ENCODE data around the gene MZT2B. TPM values are rescaled to one million over a fixed set of nuclear protein-coding genes. Genes with fewer than 3 reads are reported as not detected.
A peak's percentile ranks its signal among the peaks of the same experiment; 100 is the strongest.
"Not testable (repeated sequence)": the region's sequence is repeated elsewhere in the genome, so short reads cannot be mapped to it uniquely, and the experiment has no call there.

Gene MZT2B
- total and polyA plus RNA-seq, 12 donors, result 7.1 to 688 (median 325) TPM

DNA sequence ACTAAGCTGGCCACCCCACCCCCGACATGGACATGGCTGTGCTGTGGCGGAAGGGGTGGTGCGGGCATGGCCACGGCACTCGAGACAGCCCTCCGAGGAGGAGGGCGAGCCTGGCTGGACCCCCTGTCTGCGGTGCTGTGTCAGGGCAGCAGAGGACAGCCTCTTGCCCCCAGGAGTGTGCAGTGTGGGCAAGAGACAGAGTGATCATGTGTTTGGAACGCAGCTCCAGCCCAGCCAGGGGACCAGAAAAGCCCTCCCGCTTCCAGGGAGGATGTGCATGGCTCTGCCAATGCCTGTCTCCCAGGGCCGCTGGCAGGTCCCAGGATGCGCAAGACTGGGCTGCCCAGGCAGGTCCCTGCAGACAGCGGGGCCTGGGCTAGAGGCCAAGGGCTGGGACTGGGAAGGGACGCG lies 43.2 kb upstream of the MZT2B start:
- H3K27me3 ChIP-seq; H3K9me3 ChIP-seq (replicated peaks in 1 of 3); H3K4me3 ChIP-seq; H3K27ac ChIP-seq; H3K36me3 ChIP-seq (replicated peaks in 1 of 2); intact Hi-C loops (cut with DNase I); H3K4me1 ChIP-seq (replicated peaks in 1 of 2): not testable (repeated sequence)
- WGBS, 4 donors, result 80 to 96% (median 83%) methylated on average over 8 to 15 of the region's 15 CpGs
- peak in 1 of 7 donors; percentile 49 for DNase-seq

GRCh38 chr2:130139331-130140280 lies 42.5 kb upstream of the MZT2B start:
- H3K36me3 ChIP-seq (replicated peaks in 1 of 2); intact Hi-C loops (cut with DNase I); H3K27me3 ChIP-seq; H3K27ac ChIP-seq; H3K9me3 ChIP-seq (replicated peaks in 1 of 3); H3K4me3 ChIP-seq; DNase-seq; H3K4me1 ChIP-seq (replicated peaks in 1 of 2): not testable (repeated sequence)
- WGBS, 4 donors, result 68 to 89% (median 86%) methylated on average over 4 to 27 of the region's 30 CpGs

- H3K4me3 ChIP-seq; H3K9me3 ChIP-seq (replicated peaks in 1 of 3); intact Hi-C loops (cut with DNase I); H3K4me1 ChIP-seq (replicated peaks in 1 of 2); H3K27me3 ChIP-seq; H3K27ac ChIP-seq; H3K36me3 ChIP-seq (replicated peaks in 1 of 2): not testable (repeated sequence)
- 77 to 93% (median 91%) methylated on average over 4 to 6 of the region's 7 CpGs; no CpG with 5 or more reads in 1 of the 4 donors for WGBS, 4 donors
- DNase-seq, result peak in 1 of 7 donors; percentile 40
Measured at GRCh38 chr2:130140516-130140915, 41.5 kb upstream of the MZT2B start.

GRCh38 chr2:130141002-130141401 lies 41.1 kb upstream of the MZT2B start:
- H3K4me1 ChIP-seq (replicated peaks in 1 of 2); H3K27me3 ChIP-seq; H3K4me3 ChIP-seq; H3K36me3 ChIP-seq (replicated peaks in 1 of 2); intact Hi-C loops (cut with DNase I); DNase-seq; H3K9me3 ChIP-seq (replicated peaks in 1 of 3); H3K27ac ChIP-seq: not testable (repeated sequence)
- WGBS, 4 donors, result 80 to 88% methylated on average over 4 of the region's 6 CpGs; no CpG with 5 or more reads in 2 of the 4 donors

DNA sequence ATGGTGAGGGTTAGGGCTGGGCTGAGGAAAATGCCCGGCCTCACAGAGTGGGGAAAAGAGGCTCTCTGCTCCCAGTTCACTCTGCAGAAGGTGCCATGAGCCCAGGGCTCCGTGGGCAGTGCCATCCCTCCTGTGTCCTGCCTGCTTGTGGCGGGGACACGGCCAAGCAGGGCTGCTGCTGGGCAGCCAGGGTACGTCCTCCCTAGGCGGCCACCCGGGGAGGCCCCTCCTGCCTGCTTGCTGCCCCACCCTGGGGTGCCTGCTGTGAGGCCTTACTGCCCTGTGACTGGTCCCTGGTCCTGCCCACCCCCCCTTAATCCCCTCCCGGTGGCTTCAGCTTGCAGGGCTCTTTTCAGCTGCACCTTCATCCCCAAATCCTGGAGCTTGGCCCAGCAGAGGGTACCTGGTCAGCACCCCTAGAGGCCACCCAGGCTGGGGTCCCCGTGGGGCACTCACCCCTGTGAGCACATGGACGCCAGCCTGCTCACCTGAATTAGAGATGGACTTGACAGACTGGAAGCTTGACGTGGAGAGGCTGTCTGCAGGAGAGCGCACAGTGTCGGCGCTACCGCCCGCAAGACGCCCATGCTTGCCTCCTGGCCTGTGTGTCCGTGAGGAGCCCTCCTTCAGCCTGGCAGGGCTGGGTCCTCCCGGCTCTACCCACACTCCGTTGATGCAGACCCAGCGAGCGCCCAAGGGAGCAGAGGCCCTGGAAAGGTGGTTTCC lies 40.3 kb upstream of the MZT2B start:
- intact Hi-C loops (cut with DNase I); H3K9me3 ChIP-seq (replicated peaks in 1 of 3); H3K36me3 ChIP-seq (replicated peaks in 1 of 2); H3K27me3 ChIP-seq; DNase-seq; H3K4me1 ChIP-seq (replicated peaks in 1 of 2); H3K27ac ChIP-seq; H3K4me3 ChIP-seq: not testable (repeated sequence)
- 92 to 94% (median 93%) methylated on average over 3 to 17 of the region's 22 CpGs; no CpG with 5 or more reads in 1 of the 4 donors for WGBS, 4 donors

DNA sequence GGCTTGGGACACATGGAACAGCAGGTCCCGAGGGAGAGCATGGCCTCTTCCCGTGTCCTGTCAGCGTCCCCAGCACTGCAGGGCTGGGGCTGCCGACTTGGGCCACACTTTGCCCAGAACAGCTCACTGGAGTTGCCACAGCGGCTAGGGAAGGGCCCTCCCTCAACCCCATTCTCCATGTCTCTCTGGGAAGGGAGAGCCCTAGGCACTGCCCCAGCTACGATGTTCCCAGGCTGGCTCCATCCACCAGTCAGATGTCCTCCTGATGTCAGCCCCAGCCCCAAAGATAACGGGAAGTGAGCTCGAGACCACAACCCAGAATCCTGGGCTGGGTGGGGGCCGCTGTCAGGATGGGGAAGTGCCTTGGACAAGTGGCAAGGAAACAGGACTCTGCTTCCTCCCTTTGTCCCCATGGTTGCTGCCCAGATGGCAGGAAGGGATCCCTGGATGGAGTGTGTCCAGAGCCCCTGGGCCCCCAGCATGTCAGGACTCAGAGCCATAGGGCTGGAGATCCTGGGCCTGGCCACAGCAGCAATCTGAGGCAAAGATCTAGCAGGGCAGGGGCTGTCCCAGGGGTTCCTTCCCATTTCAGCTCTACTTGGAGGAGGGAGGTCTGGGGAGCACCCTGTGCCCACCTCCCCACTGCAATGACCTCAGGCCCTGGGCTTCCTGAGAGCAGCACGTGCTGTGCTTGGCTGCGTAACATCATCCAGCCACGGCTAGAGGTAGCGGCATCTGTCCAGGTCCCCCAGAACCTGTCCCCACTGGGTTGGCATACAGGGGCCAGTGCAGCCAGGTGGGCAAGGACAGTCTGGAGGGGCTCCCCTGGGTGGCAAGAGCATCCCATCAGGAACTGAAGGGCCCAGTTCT lies 39.4 kb upstream of the MZT2B start:
- WGBS, 4 donors, result 81 to 100% (median 89%) methylated on average over 3 to 13 of the region's 13 CpGs
- intact Hi-C loops (cut with DNase I), result not testable (repeated sequence)

DNA sequence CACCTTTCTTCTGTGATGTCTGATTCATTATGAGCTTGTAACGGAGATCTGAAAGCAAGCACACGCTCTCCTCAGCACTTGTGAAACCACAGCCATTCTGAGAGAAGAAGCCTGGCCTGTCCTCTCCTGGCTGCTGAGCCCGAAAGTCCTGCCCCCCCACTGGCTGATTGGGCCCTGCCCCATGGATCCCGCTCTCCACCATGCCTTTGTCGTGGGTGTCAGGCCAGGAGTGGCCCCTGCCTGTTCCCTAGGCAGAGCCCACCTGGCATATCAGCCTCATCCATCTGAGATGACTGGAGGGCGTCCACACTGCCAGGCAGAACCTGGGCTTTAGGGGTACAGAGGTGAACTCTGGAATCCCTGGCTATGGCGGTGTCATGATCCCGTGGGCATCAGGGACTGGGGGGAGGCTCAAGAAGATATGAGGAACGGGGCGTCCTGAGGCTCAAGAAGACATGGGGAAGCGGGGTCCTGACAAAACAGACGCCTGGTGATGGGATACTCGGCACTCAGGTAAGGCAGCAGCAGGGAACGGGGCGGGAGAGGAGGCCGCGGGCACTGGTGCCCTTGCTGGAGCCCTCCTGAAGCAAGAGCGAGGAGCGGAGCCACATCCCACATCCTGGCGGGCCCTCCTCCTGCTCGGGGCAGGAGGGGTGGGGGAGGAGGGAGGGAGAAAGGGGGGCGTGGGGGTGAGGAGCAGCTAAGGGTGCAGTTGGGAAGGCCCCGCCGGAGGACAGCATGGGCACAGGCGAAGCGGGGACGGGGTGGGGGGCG lies 38.6 kb upstream of the MZT2B start:
- H3K9me3 ChIP-seq (replicated peaks in 1 of 3); H3K4me1 ChIP-seq (replicated peaks in 1 of 2); intact Hi-C loops (cut with DNase I); H3K4me3 ChIP-seq; H3K27me3 ChIP-seq; H3K27ac ChIP-seq; H3K36me3 ChIP-seq (replicated peaks in 1 of 2): not testable (repeated sequence)
- peak in 1 of 7 donors; percentile 43 for DNase-seq
- 65 to 79% (median 73%) methylated on average over 8 to 20 of the region's 28 CpGs for WGBS, 4 donors

More for the DNA sequence above, 39.4 kb upstream of the MZT2B start:
- H3K4me1 ChIP-seq (replicated peaks in 1 of 2); H3K27ac ChIP-seq; H3K4me3 ChIP-seq; H3K27me3 ChIP-seq; H3K9me3 ChIP-seq (replicated peaks in 1 of 3); H3K36me3 ChIP-seq (replicated peaks in 1 of 2): not testable (repeated sequence)
- peak in 1 of 7 donors; percentile 42 for DNase-seq

- H3K9me3 ChIP-seq (replicated peaks in 1 of 3); H3K4me1 ChIP-seq (replicated peaks in 1 of 2); H3K27me3 ChIP-seq; H3K36me3 ChIP-seq (replicated peaks in 1 of 2); intact Hi-C loops (cut with DNase I); H3K27ac ChIP-seq: not testable (repeated sequence)
- peak; percentile 49 to 83 (median 58) for DNase-seq
- WGBS, 4 donors, result 6 to 15% (median 10%) methylated on average over 8 to 29 of the region's 30 CpGs
- H3K4me3 ChIP-seq, result peak within 1 kb of the TSS in 1 of 4 donors; percentile 50
Measured at GRCh38 chr2:130145006-130145414, 37.1 kb upstream of the MZT2B start, which contains the start of gene CCDC74B. TSS of gene CCDC74B (minus strand) at chr2:130145112. CDS start at chr2:130144996, 116 bp downstream.

DNA sequence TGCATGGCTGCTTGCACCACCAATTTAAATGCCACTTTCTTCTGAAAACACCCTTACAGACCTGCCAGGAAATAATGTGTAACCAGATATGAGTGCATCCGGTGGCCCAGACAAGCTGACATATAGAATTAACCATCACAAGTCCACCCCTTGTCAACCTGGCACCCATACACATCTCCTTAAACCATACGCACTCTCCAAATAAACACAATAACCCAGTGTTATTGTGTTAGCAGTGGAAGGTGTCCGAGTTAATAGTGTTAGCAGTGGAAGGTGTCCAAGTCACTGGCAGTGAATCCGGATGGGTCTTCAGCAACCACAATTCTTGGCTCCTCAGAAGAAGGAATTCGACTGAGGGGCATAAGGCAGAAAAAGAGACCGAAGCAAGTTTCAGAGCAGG lies 33.5 kb upstream of the MZT2B start:
- H3K36me3 ChIP-seq (replicated peaks in 1 of 2), result peaks cover 0 to 10% of the 10 kb centered on the region in 2 donors
- H3K27ac ChIP-seq; H3K4me3 ChIP-seq; DNase-seq; H3K4me1 ChIP-seq (replicated peaks in 1 of 2); H3K27me3 ChIP-seq; intact Hi-C loops (cut with DNase I); H3K9me3 ChIP-seq (replicated peaks in 1 of 3): not testable (repeated sequence)
- WGBS, 4 donors, result 63 to 77% (median 71%) methylated on average over 6 of the region's 6 CpGs

All from adrenal gland (tissue), 12 donors.